ENCODE results near the gene PKN2.

DNA sequence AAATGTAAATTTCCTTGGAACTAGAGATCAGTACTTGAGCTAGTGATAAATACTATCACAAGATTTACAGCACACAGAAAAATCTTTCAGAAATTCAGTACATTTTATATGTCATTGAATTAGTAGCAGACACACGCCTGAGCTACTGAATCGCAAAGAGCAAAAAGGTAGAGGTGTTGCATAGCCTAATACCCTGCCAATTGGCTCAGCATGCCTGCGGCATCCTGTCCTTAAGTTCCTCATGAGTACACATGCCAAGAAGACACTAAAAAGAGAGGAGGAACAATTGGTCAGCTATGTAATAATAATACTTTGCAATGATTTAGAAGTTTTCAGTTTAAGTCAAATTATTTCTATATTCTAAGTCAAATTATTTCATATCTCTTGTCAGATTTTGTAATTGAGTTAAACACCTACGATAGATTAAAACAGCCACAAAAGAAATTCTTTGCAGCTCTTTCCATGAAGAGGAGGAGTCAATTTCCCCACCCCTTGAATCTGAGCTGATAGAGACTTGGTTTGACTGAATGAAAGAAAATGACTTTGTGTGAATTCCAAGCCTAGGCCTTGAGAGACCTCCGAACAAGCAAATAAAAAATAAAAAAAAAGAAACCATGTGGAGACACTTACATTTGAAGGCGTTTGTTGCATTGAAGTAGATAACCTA, 36.2 kb upstream of the PKN2 start:
- TF ChIP-seq, protein P1, sequence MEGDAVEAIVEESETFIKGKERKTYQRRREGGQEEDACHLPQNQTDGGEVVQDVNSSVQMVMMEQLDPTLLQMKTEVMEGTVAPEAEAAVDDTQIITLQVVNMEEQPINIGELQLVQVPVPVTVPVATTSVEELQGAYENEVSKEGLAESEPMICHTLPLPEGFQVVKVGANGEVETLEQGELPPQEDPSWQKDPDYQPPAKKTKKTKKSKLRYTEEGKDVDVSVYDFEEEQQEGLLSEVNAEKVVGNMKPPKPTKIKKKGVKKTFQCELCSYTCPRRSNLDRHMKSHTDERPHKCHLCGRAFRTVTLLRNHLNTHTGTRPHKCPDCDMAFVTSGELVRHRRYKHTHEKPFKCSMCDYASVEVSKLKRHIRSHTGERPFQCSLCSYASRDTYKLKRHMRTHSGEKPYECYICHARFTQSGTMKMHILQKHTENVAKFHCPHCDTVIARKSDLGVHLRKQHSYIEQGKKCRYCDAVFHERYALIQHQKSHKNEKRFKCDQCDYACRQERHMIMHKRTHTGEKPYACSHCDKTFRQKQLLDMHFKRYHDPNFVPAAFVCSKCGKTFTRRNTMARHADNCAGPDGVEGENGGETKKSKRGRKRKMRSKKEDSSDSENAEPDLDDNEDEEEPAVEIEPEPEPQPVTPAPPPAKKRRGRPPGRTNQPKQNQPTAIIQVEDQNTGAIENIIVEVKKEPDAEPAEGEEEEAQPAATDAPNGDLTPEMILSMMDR (IDR thresholded peaks at IDR 0.05), result no peak
- TF ChIP-seq POLR2A (IDR thresholded peaks at IDR 0.05), result no peak

Data from right lobe of liver (tissue), 4 donors.